ENCODE results near the gene GDI1.

GDI1 gene

DNA sequence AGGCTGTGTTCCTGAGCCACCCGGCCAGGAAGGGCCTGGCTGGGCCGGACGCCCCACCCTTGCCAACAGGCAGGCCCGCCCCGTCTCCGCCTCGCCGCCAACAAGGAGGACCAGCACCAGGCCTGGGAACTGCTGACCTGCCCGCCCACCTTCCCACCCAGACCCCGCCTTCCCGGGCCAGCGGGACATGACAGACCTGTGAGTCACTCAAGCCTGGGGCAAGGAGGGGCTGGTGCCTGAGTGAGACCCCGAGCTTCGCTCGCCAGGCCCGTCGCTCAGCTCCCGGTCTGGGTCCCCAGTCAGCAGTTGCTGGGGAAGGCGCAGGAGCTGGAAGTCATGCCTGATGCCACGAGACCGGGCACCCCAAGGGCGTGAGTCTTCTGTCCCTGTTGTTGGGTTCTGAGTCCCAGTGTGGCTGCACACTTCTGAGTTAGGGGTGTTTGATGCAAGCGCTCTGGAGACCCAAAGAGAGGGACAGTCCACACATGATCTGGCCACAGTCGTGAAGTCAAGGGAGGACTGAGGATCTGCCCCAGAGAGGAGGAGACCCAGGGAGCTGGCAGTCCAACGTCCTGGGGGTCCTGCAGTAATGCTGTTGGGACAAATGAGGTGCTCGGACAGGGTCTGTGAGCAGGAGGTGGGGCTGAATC is 27.6 kb upstream of the GDI1 start, which contains the start of gene DNASE1L1:
DNASE1L1 (minus strand) TSS at position 33 of the 650 bp plus-strand sequence. CDS start 3,686 bp downstream, outside the sequence.
- DNase-seq = no peak

DNA sequence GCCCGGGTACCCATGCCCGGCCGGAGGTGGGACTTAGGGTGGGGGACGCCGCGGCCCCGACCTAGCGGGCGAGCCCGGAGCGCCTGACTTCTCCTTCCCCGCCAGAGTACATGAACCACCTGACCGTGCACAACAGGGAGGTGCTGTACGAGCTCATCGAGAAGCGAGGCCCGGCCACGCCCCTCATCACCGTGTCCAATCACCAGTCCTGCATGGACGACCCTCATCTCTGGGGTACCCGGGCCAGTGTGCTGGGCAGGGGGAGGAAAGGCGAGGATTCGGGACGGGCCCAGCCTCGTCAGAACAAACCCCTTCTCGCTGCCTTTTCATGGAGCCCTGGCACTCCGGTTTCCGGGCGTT is 25.0 kb upstream of the GDI1 start:
- DNase-seq = peak; percentile 60

DNA sequence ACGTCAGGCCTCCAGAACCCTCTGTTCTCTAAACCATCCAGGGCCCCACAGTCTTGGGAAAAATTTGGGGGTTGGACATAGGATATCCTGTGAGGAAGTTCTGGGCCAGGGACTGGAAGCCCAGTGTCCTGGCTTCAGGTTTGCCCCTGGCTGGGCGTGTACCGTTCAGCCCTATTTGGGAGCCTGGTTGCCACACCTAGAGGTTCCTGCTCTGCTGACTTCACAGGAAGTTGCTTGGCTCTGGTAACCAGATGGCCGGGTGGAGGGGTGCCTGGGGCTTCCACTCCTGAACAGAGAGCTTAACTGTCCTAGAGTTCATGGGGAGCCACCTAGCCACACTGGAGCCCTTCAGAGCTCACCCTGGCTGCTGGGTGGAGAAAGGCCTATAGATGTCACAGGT is 24.5 kb upstream of the GDI1 start:
- no peak for DNase-seq

DNA sequence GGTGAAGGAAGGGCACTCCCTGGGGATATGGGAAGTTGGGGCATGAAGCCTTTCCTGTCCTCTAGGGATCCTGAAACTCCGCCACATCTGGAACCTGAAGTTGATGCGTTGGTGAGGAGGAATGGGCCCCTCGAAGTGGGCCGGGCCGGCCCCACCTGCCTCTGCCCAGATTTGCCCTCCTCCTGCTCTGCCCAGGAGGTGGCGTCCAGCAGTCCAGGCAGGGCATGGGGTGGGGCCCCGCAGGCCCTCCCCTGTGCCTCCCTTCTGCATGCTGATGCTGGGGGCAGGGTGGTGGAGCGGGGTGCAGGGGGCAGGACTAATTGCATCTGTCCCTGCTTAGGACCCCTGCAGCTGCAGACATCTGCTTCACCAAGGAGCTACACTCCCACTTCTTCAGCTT is 23.8 kb upstream of the GDI1 start:
- no peak for DNase-seq

DNA sequence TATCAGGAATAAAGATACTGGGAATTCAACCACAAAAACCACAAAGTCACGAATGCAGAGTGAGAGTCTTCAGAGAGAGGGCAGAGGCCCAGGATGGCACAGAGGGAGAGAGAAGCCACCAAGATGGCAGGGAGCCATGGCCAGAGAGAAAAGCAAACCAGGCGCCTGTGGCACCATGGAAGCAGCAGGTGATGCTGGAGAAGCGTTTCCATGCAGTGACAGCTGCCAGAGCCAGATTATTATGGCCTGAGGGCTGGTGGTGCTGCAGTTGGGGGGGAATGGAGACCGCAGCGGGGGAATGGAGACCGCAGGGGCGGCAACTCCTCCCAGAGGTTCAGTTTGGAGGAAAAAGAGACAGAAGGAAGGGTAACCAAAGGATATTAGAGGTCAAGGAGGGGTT is 19.8 kb upstream of the GDI1 start:
- no peak for DNase-seq

DNA sequence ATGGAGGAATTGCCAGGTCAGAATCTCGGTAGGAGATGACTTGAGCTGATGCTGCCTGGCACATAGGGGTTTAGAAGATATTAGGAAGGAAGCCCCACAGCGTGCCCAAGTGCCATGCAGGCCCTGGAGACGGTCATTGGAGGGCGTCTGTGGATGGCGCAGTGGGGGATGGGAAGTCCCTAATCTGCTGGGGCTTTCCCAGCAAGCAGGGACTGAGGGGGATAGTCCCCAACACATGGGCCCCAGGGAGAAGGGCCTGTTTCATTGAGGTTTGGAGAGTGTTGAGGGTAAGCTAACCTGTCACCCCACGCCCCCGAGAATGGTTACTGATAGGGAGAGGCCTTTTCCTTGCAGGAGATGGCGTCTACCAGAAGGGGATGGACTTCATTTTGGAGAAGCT is 17.8 kb upstream of the GDI1 start:
- DNase-seq = no peak

DNA sequence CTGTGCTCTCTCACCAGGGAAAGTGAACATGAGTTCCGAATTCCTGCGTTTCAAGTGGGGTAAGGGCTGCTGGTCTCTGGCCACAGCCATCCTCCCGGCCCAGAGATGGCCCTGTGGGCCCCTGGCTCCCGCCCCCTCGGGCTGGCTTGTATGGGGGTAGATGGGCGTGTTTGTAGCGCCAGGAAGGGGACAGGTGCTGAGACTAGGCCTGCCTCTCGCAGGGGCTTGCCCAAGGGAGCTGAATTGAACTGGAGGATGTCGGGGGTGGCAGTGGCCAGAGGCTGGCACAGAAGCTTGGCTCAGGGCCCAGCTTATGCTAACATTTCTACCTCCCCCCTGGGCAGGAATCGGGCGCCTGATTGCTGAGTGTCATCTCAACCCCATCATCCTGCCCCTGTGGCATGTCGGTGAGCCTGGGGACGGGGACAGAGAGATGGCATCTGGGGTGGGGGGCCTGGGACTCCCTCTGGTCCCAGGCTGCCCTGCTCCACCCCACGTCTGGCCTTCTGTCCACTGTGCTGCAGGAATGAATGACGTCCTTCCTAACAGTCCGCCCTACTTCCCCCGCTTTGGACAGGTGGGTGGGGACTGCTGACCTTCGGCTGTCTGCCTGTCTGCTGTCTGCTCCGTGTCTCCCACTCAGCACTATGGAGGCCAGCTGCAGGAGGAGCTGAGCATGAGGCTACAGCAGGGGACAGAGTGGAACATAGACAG is 17.1 kb upstream of the GDI1 start:
- no peak for DNase-seq

DNA sequence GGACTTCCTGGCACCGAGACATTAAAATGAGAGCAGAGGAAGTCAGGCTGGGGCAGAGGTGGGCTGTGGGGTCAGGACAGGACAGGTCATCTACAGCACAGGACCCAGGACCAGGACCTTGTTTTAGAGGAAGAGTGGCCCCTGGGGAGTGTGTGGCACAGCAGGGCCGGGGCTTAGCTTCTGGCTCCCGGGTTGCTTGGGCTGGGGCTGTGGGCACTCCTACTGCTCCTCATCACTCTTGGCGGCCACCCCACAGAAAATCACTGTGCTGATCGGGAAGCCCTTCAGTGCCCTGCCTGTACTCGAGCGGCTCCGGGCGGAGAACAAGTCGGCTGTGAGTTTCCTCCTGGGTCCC is 16.6 kb upstream of the GDI1 start:
- DNase-seq = no peak

DNA sequence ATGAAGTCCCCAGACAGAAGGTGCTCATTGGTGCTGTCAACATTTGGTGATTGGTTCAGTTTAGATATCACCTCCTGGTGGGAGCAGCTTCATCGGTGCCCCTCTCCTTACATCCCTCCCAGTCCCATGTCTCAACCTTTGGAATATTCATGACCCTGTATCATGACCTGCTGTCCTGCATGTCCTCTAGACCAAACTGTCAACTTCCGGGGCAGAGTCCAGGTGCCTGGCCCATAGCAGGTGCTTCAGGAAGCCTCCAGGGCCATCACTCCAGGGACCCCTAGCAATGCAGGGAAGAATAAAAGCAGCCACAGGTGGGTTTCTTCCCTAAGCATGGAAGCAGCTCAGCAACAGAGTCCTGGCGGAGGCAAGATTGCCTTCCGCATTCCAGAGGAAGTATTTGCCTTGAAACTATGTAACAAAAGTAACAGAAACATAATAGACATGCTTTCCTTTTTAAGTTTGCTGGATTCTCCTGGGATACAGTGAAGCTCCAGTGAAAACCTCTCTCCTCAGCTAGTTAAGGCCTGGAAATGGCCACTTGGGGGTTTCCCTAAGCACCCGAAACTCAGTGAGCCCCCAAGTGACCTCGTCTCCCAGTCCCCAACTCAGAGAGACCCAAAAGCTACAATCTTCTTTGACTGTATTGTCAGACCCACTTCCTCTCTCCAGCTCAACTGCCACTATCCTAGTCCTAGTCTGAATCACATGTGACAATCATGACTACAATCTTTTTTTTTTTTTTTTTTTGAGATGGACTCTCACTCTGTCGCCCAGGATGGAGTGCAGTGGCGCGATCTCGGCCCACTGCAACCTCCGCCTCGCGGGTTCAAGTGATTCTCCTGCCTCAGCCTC is 9.8 kb upstream of the GDI1 start:
- no peak for DNase-seq

DNA sequence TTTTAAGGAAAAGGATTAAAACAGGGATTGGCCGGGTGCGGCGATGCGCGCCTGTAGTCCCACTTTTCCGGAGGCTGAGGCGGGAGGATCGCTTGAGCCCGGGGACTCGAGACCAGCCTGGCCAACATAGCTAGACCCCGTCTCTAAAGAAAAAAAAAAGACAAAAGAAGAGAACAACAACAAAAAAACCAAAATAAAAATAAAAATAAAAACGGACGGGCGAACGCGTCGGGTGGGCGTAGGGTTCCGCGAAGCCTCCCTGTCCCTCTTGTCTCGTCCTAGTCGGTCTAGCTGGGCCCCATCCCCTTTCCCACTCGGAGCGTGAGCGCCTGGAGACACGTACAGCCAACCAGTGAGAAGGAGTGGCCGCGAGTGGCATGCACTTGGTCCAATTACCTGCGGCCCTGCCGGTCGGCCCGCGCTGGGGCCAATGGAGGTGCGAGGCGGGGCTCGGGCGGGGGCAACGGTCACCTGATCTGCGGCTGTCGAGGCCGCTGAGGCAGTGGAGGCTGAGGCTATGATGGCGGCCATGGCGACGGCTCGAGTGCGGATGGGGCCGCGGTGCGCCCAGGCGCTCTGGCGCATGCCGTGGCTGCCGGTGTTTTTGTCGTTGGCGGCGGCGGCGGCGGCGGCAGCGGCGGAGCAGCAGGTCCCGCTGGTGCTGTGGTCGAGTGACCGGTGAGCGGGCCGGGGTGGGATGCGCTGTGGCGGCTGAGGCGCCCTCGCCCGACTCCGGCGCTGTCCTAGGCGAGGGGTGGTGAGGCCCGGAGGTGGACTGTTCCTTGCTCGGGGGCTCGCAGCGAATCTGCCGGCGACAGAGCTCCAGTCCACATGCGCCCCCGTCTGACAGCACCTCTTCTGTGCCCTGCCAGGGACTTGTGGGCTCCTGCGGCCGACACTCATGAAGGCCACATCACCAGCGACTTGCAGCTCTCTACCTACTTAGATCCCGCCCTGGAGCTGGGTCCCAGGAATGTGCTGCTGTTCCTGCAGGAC is 8.5 kb upstream of the GDI1 start, which contains the start of gene ATP6AP1:
ATP6AP1 (plus strand) TSS at position 502 of the 996 bp plus-strand sequence; CDS start at position 518, 16 bp downstream.
- DNase-seq = peak; percentile 85

DNA sequence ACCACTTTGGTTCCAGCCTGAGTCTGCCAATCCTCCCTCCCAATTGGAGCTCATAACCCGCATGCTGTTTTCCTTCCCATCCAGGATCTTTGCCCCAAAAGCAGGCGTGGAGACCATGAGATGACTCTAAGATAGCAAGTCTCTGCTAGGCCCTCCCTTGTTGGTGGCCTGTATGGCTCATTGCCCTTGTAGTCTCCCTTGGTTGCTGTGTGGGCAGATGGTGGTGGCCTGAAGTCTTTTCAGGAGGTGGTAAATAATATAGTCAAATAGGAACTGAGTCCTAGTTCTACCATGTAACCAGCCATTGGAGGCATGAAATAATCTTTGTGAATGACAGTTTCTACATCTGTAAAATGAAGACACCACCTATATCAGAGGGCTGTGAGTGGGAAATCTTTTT is 7.2 kb upstream of the GDI1 start:
- DNase-seq = no peak

DNA sequence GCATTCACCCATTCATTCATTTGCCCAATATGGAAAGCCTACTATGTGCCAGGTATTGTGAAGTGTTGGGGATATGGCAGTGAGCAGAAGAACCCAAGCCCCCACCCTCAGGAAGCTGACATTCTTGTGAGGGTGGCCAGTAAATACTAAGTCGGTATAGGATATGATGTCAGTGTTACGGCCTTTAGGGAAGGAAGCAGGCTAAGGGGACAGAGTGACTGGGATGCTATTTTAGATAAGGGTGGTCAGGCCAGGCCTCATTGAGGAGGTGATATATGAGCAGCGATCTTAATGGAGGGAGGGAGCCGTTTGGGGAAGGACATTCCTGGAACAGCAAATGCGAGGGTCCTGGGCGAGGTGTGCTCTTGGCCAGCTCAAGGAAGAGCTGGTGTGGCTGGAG is 6.5 kb upstream of the GDI1 start:
- DNase-seq = no peak

DNA sequence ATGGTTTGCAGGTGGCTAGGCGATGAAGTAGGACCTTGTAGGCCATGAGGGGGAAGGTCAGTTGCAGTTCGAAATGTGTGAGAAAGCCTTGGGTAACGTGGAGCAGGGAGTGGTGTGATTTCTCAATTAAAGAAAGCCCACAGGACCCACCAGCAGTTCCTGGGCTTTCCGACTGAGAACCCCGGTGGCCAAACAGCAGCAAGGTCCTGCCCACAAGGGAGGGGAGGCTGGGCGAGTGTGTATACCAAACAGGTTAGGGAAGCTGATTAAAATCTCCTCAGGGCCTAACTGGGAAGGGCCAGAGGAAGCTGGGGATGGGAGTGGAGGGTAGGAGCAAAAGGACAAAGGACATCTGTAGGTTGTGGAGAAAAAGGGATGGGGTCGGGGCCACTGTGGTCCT is 6.0 kb upstream of the GDI1 start:
- DNase-seq = no peak

DNA sequence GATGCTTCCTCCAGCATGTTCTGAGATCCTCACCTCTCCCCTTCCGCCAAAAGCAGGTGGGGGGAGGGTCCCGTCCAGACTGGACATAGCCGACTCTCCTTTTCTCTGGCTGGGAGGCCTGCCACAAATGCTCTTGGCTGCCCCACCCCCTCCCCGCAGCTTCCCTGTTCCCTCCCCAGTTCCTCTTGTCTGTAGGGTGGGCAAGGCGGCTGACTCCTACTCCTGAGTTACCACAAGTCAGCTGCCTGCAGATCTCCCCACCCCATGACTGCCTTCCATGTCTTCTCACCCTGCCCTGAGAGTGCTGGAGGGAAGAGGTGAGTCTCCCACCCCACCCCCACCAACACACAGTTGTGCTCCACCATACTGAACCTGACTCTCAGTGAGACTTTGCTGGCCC is 5.6 kb upstream of the GDI1 start:
- no peak for DNase-seq

DNA sequence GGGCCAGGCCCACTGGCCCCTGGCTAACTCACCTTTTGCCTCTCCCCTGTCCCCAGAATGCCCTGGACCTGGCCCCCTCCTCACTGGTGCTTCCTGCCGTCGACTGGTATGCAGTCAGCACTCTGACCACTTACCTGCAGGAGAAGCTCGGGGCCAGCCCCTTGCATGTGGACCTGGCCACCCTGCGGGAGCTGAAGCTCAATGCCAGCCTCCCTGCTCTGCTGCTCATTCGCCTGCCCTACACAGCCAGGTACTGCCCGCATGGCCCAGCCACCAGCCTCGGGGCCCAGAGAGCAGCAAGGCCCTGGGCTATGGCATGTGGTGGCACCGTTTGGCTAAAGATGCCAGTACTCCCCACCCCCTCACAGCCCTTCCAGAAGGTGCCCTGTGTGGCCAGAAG is 4.7 kb upstream of the GDI1 start:
- no peak for DNase-seq

DNA sequence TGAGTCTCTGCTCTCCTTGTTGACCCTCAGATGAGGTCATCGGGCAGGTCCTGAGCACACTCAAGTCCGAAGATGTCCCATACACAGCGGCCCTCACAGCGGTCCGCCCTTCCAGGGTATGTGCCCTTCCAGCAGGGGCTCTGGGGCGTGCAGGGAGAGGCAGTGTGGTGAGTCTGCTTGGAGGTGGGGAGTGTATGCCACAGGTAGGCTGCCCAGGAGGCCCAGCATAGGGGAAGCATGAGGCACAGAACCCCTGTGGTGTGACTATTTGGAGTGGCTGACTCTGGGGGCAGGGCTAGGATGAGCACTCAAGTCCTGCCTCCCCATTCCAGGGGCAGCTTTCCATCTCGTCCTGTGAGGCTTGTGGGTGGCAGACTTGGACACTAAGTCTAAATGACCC is 3.3 kb upstream of the GDI1 start:
- DNase-seq = no peak

DNA sequence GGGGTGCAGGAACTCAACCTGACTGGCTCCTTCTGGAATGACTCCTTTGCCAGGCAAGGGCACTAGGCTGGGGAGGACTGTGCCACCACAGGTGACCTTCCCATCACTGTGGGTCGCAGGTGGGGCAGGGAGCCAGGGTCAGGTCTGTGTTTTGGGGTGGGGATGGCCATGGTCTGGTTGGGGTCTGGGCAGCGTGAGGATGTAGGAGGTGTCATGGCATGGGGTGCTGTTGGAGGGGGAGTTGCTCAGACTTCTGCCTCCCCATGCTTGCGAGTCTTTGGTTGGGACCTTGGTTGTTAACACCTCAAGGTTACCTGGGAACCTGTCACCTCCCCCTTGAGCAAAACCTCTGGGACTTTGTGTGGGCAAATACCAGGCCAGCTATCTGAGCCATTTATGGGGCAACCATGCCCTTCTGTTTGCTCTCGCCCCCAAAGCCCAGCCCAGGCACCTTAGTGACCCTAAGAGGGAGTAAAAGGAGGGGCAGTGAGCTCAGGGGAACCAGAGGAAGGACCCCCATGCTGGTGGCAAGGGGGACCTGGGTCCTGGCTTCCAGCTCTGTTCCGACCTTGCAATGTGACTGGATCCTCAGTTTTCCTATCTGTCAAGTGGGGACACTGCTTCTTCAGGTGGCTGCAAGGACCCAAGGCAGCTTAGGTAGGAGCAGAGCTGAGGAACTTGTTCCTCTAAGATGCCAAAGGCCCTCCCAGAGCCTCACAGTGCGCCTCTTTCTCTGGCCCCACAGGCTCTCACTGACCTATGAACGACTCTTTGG is 2.4 kb upstream of the GDI1 start:
- no peak for DNase-seq

DNA sequence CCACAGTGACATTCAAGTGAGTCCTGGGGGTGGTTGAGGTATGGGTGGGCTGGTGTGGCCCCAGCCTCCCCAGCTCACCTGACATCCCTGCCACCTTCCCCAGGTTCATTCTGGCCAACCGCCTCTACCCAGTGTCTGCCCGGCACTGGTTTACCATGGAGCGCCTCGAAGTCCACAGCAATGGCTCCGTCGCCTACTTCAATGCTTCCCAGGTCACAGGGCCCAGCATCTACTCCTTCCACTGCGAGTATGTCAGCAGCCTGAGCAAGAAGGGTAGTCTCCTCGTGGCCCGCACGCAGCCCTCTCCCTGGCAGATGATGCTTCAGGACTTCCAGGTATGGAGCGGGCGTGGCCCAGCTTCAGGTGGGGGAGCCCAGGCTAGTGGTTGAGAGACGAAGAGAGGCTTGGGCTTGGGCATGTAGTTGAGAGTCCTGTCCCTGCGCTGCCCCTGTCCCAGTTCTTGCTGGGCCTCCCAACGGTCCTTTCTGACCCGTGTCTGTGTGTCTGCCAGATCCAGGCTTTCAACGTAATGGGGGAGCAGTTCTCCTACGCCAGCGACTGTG is 1.7 kb upstream of the GDI1 start:
- DNase-seq = no peak

DNA sequence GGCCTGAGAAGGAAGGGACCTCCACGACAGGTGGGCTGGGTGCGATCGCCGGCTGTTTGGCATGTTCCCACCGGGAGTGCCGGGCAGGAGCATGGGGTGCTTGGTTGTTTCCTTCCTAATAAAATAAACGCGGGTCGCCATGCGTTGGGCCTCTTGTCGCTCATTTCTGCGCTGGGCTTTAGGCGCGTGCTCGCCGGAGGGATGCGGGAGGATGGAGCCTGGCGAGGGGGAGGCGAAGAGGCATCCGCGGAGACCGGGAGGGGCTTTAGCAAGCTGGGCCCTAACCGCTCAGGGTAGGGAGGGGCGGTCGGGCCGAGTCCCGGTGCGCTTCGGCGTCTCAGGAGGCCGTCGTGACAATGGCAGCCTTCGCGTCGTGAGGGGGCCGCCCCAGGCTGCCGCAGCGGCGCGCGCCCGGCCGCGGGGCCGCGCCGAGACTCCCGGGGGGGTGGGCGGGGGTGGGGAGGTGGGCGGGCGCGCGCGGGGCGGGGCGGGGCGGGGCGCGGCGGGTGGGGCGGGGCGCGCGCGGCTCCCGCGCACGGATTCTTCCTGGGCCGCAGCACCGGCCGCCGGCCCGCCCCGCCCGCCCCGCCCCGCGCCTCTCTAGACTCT is 476 bp upstream of the GDI1 start:
- peak; percentile 56 for DNase-seq

DNA sequence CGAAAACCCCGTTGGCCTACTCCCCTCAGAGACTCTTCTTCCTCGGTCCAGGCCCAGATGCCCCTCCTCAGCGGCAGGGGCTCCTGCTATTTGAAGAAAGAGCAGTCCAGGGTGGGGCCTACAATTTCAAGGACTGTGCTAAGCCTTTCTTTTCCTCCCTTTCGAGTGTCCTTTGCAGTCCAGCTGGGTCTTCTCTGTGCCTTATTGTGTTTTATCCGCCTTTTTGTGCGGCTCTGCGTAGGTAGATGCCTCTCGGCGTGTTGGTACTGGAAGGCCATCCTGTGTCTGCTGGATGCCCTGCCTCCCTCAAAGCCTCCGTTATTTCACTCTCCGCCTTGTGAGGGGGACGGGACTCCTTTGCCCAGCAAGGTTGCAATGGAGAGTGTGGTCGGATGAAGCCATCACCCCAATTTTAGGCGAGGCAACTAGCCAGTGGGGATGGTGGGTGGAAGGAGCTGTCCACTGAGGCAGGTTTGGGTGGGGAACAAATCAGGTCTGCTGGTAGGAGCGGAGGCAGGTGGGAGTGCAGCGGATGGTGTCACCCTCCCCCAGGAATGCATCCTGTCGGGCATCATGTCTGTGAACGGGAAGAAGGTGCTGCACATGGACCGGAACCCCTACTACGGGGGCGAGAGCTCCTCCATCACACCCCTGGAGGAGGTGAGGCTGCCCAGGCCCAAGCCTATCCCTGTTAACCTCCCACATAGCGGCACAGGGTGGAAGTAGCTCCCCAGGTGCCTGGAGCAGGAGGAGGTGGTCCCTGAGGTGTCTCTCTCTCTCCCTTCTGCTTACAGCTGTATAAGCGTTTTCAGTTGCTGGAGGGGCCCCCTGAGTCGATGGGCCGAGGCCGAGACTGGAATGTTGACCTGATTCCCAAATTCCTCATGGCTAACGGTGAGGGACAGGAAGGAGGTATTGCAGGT is 1.3 kb downstream of the GDI1 start:
- no peak for DNase-seq

Data from activated CD4-positive, CD25-positive, alpha-beta regulatory T cell treated with anti-CD3 and anti-CD28 coated beads, Interleukin-2, amount 50 U/mL, for 72 hours (primary cell).